Left renal cortex interstitium (tissue), 4 donors: ENCODE results near the gene KRCC1. TPM values are rescaled to one million over a fixed set of nuclear protein-coding genes. Genes with fewer than 3 reads are reported as not detected.
A peak's percentile ranks its signal among the peaks of the same experiment; 100 is the strongest.

Experiments
- DNase-seq, 4 donors: peaks; one replicate each; pipeline ENCODE4 v3.0.0-alpha.2; 2013; ENCODE audit warnings: low read depth in 4 of 4, low spot score in 2 of 4, missing footprints in 1 of 4
- polyA plus RNA-seq, 4 donors: library from polyadenylated mRNA; unstranded; fragments of 120-200 nt; gene quantifications; one replicate each; pipeline ENCODE4 v1.2.1, GENCODE V29; 2013; ENCODE audit not compliant: insufficient read length in 4 of 4

The KRCC1 gene
- 10 to 100 TPM; 53.4 to 62.6 (median 56.0) TPM for polyA plus RNA-seq

DNA sequence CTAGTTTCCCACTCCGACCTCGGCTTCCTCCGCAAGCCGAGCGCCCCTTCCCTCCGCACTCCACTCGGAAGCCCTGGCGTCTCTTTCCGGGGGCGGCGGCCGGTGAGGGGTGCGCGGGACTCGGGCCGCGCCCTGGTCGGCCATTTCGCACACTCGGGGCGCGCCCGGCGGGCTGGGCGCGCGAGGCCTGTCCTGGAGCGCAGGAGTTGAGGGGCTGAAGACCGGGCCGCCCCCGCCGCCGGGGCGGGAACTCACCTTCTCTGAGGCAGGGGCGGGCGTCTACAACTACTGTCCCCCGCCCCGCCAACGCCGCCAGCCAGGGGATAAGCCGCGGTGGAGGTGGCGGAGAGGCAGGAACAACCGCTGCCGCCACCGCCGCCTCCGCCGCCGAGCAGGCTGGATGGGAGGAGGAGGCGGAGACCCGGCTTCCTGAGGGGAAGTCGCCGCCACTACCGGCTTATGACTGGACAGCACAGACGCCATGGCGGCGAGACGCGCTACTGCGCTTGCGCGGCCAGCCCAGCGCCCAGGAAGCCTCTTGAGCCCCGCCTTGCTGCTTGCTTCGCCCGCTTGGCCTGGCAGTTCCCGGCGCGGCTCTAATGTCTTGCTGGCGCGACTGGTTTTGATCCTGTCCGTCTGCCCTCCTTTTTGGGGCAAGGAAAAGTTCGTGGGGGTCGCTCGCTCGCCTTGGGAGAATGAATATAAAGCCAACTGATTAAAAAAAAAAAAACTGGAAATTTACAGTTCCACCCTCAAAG lies at the start of gene KRCC1:
Gene KRCC1, minus strand, starts transcription at position 413 of the 758 bp plus-strand sequence. CDS start 27,220 bp downstream, outside the sequence.
- peak; percentile 75 to 93 (median 84) for DNase-seq

DNA sequence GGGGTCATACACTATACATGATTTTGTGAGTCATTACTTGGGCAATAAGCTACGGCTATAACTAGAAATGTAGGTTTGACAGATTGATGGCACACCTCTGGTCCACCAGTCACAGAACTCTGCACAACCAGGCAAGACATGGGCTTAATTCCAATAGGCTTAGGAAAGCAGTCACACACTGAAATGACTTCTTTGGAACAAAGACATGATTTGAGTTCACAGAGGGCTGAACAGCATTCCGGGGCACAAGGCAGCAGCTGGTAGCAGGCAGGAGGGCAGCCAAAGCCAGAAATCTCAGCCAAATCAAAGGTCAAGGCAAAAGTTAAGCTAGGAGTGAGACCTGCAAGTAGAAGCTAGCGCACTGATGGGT lies 44.9 kb upstream of the KRCC1 start:
- DNase-seq, result no peak

DNA sequence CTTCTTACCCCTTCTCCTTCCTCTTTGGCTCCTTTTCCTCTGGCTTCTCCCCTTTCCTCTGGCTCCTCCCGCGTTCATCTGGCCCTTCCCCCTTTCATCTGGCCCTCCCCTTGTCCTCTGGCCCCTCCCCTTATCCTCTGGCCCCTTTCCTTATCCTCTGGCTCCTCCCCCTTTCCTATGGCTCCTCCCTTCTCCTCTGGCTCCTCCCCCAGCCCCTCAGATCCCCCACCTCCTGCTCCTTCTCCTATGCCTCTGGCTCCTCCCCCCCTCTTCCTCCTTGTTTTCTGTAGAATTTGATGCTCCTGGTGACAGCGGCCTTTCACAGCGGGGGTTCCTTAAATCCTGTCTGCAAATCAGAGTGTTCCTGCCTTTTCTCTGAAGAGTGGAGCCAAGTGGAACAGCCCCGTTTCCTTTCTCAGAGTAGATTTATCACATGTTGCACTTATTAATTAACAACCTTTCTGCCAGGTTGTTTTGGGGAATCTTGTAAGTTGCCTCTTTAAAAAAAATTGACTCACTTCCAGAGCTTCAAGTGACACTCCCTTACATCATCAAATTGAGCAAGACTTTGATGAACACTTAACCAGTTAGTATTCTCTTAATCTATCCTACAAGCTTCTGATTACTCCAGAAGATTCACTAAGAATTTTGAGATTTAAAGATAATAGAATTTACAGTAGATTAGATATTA lies 44.4 kb upstream of the KRCC1 start:
- DNase-seq, result no peak

DNA sequence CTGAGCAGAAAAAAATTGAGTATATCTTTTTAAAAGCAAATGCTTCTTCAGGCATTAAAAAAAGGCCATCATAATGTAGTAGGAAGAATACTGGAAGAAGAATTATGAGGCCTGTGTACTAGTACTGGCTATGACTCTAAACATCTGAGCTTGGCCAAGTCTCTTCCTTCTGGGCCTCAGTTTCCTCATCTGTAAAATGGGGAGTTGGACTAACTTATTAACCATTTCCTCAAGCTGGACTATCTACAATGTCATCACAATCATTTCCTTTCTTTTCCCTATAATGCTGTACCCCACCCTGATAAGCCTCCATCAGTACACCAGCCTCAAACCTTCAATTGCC lies 42.9 kb upstream of the KRCC1 start:
- no peak for DNase-seq

DNA sequence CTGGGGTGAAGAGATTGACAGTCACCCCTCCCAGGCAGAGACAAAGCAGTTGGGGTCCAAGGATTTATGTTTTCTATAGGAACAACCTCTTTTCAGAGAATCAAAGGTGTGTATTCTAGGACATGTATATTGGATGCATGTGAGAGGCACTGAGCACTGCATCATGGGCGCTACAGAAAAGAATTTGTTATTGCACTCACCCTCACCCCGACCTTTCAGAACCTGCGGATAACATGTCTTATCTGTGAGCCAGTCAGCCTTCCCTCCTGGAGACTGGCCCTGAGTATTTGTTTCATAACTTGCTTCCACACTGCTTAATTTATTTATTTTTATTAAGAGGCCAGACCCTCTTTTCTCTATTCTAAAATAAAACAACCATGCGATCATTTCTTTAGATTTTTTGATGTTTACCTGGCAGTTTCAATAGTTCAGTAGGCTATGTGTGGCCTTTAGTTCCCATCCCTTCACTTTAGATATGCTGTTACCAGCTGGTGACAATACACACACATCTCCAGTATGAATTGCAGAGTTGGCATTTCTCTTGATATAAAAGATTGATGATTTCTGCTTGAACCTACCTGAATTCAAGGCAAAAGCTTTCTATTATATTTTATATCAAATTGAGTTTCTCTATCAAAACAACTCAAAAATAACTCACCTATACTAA lies 42.4 kb upstream of the KRCC1 start:
- DNase-seq, result no peak

DNA sequence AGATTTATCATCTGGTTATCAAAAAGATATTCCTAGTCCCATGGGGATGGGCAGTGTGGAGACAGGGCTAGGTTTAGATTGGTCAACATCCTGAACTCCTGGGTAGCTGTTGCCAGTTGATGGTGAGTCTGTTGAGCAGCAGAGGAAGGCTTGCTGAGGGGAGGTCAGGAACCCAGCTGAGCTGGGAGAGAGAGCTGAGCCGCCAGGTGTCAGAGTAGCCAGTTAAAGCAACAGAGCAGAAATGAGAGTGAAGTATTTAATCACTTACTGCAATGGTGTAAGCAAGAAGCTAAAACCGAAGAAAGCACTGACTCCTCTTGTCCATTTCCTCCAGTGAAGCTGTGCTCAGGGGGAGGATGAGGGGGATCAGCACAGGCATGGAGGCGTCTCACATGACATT lies 41.6 kb upstream of the KRCC1 start:
- no peak for DNase-seq

DNA sequence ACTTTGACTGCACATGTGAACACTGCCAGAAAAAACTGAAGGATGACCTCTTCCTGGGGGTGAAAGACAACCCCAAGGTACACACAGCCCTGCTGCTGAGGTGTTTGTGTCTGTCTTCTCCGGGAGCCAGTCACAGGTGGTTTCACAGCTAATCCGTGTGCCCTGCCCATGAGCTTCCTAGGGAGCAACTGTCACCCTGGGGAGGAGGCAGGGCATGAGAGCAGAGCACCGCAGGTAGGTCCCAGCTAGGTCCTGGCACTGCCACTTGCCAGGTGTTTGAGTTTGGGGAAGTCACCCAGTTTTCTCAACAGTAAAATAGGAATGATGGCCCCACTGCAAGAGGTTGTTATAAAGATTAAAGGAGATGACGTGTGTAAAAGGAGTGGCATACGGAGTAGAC lies 41.1 kb upstream of the KRCC1 start:
- DNase-seq, result no peak

DNA sequence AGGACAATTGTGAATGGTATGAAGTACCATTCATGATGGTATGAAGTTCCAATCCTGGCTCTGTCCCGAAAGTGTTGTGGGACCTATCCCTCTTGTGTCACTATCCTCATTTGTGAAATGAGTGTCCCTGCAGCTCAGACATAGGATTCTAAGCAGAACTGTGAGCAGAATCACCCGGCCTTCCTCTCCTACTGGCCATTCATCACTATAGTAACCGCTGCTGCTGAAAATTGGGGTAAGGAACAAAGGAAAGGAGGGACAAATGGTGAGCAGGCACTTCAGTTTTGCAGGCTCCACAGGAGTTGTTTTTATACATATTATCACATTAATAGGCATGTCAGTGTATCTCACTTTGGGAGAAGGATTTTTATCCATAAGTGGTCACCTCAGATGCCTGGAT lies 39.4 kb upstream of the KRCC1 start:
- DNase-seq, result no peak

DNA sequence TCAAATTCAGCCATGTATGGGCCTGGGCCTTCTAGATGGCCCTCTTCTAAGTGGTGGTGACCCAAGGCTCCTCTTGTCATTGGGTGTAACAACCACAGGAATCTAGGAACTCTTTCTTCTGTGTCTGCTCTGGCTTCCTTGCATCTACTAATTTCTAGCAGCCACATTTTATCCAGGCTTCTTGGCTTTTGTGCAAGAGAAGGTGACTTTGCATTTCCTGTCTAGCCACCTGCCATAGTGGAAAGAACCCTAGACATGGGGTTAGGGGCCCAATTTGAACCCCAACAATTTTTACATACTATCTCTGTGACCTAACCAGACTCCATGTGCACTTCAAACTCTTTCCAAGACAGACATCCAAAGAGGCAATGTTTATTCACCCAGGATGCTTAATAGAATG lies 37.2 kb upstream of the KRCC1 start:
- no peak for DNase-seq

DNA sequence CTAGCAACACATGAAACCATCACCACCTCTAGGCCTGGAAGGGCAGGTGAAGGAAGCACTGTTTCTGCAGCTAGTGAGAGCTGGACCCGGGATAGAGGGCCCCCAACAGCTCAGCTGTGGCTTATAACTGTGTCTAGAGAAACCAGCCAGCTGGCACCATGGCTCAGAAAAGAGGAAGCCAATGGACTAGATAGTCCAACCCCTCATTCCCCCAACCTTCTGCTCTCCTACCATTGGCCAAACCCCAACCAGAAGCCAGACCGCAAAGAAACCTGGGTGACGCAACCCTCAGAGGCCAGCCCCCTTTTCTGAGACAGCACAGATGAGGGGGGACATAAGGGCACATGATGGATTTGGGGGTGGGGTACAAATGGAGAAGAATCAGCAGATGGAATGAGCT lies 36.4 kb upstream of the KRCC1 start:
- DNase-seq, result no peak

DNA sequence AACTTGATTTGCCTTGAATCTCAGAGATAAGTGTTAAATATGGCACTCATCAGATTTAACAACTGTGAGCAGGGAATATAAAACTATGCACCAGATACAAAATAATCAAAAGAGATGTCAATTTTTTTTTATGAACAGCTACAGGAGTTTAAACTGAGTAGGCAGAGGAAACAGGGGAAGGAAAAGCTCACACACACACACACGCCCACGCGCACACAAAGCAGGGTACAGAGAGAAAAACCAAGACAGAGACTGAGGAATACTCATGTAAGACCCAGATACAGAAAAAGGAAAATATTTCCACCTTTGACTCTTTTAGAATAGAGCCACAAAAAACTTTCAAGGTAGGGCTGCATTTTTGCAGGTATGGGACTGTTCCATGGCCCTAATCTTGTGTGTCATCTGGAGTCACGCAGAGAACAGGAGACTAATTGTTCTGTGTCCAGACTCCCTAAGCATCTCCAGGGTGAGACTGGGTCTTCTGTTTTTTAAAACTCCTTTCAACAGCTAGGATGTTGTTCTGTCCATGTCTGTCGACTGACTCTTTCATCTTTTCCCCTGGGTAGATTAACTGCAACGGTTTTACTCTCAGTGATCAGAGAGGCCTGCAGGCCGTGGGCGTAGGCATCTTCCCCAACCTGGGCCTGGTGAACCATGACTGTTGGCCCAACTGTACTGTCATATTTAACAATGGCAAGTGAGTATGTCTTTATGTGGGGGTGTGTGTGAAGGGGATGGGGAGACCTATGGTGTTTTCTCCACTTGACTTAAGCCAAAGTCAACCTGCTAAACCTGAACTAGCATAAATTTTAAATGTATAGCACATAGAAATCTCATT lies 35.1 kb upstream of the KRCC1 start:
- DNase-seq, result no peak

DNA sequence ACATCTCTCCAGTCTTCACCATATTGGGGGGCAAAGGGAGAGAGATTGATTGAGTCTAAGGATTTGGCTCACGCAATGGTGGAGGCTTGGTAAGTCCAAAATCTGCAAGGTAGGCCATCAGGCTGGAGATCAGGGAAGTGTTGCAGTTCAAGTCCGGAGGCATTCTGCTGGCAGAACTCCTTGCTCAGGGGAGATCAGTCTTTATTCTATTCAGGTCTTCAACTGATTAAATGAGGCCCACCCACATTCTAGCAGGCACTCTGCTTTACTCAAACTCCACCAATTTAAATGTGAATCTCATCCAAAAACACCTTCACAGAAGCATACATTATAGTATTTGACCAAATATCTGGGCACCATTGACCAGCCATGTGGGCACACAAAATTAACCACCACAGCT lies 33.4 kb upstream of the KRCC1 start:
- no peak for DNase-seq

DNA sequence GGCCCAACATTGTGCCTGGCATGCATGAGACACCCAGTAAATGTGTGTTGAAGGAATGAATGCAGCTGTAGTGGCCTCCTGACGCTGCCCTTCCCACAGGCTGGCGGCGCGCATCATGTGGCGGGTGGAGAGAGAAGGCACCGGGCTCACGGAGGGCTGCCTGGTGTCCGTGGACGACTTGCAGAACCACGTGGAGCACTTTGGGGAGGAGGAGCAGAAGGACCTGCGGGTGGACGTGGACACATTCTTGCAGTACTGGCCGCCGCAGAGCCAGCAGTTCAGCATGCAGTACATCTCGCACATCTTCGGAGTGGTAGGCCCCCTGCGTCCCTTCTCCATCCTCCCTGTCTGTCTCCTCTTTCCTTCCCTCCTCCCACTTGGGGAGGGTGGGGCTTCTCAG lies 32.2 kb upstream of the KRCC1 start:
- DNase-seq, result no peak

DNA sequence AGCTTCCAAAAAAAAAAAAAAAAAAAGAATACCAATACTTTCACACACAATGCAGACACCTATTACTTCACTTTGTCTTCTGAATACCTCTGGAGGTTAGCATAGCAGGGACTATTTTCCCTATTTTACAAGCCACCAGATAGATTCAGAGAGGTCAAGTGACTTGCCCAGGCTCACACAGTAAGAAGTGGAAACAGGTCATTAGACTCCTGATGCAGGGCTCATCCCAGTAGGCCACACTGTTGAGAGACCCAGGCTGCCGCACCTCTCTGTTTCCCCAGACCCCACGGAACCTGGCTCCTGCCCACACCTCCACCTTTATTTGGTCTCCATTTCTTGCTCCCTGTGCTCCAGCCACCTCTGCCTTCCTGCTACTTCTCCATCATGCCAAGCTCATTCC lies 31.5 kb upstream of the KRCC1 start:
- no peak for DNase-seq

DNA sequence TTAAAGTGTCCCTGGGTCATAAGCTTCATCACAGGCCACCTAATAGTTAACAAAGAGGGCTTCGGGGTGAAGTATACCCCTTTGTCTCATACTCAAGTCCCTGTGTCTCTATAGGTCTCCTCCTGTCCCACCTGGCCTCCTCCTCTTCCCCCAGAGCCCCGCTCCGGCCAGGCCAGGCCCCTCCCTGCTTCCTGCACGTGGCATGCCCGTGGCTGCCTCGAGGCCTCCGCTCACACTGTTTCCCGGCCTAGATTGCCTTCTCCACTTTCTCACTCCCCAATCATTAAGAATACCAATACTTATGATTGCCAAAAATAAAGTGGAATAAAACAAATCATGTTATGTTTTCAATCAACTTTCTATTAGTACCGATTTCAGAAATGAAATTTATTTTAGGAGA lies 30.8 kb upstream of the KRCC1 start:
- DNase-seq, result no peak

DNA sequence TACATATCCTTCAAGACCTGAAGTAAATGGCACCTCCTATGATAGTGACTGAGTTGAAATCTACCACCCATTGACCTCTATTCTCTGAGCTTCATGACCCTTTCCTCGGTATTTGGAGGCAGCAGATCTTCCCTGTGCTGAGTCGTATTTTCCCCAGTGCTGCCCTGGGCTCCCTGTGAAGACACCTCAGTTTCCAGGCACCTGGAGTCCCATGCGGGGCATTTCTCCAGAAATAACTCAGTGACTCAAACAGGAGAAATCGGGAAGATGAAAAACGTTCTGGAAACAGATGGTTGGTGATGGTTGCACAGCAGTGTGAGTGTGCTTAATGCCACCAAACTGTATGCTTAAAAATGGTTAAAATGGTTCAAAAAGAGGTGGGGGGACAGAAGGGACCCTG lies 30.0 kb upstream of the KRCC1 start:
- DNase-seq, result no peak

DNA sequence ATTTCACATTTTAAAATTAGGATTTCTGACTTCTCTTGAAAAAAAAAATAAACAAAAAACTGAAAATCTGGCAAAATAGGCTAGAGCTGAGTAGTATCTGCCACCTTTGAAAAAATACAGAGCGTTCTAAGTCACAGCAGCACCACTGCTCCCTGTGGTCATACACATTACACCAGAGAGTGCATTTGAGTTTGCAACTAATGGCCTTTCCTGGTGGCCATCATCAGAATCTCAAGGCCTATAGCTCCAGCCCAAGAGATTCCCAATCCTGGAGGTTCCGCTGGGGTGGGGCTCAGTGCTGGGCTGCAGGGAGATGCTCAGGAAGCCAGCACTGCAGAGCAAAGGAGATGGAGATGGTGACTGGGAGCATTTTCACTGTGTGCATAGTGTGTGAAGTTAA lies 29.5 kb upstream of the KRCC1 start:
- DNase-seq, result no peak

DNA sequence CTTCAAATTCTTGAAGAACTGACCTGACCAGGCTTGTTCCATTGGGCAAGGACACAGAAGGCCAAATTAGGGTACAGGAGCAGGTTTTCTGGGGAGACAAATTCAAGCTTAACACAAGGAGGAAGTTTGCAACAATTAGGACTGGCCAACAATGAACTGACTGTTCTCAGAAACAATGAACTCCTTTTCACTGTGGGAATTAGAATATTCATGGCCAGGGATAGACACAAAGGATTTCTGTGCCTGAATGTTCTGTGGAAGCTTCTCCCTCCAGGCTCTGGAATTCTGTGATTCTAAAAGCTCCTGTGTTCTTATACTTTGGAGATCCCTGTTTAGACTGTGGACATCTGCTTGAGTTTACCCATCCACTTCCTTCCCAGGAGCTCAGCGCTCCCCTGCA lies 27.2 kb upstream of the KRCC1 start:
- DNase-seq, result no peak

DNA sequence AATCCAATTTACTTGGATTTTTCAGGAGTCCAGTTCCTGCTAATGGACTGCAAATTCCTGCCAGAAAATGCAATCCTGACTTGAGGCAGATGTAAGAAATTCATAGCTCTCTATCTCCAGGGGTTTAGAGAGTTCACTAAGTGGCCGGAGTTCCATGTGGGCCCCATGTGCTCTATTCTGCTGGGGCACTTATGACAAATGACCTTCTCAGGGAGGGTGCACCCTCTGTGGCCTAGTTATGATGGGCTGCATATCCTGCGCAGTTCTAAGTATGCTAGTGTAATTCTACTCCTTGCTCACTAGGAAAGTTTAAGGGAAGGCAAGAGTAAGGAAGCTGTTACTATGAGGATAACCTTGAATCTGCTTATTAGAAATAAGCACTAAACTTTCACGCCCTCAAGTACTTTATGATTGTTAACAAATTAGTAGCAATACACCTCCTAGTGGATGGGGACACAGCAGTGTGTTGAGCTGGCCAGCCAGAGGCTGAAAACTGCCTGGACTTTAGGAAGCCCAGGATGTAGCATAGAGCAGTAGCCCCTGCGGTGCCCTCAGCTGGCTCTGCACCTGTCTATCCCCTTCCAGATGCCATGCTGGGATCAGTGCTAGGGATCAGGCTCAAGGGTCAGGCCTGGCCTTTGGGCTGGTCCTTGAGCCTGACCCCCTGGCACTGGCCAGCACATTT lies 26.5 kb upstream of the KRCC1 start:
- DNase-seq, result no peak

DNA sequence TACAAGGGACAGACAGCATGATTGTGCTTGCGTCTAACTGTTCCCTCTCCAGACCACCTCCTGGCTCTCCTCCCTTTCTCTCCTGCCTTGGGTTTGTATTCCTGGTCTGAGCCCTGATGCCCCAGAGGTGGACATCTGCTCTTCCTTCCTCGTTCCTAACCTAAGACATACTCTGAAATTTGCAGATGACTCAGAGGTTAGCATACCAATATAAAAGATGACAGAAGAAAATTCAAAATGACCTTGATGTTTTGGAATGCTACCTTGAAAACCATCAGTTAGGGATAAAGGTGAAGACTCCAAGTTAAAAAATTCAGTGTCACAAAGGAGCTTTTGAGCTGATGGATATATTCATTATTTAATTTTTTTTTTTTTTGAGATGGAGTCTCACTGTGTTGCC lies 25.0 kb upstream of the KRCC1 start:
- no peak for DNase-seq
